ENCODE data around the gene DGAT2.

DNA sequence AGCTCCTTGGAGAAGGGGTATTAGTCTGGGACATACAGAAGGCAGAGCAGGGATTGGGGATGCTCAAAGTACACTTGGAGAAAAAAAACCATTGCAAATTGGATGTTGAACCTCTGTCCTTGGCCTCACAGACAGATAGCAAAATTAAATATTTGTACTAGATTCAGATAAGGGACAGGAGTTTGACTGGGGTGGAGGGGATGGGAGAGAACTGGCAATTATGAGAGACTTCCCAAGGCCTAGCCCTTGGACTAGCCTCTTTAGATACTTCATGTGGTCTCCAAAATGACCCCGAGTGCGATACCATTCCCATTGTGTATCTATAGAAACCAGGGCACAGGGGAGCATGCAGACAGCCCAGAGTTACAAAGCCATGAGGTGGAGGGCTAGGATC, 15.5 kb downstream of the DGAT2 start:
- TF ChIP-seq, protein P1, sequence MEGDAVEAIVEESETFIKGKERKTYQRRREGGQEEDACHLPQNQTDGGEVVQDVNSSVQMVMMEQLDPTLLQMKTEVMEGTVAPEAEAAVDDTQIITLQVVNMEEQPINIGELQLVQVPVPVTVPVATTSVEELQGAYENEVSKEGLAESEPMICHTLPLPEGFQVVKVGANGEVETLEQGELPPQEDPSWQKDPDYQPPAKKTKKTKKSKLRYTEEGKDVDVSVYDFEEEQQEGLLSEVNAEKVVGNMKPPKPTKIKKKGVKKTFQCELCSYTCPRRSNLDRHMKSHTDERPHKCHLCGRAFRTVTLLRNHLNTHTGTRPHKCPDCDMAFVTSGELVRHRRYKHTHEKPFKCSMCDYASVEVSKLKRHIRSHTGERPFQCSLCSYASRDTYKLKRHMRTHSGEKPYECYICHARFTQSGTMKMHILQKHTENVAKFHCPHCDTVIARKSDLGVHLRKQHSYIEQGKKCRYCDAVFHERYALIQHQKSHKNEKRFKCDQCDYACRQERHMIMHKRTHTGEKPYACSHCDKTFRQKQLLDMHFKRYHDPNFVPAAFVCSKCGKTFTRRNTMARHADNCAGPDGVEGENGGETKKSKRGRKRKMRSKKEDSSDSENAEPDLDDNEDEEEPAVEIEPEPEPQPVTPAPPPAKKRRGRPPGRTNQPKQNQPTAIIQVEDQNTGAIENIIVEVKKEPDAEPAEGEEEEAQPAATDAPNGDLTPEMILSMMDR (optimal IDR thresholded peaks at IDR 0.05 in 1 of 3, IDR thresholded peaks at IDR 0.05 in 1 of 3, conservative IDR thresholded peaks at IDR 0.05 in 1 of 3; ENCODE audit: extremely low read depth in 1 of 3, insufficient read depth in 2 of 3, low read length in 3 of 3), result no peak
- TF ChIP-seq EZH2 (IDR thresholded peaks at IDR 0.05; ENCODE audit: low read length), result no peak
